Adrenal gland (tissue), 12 donors: Measurements from ENCODE around the gene SLC27A5. TPM values are rescaled to one million over a fixed set of nuclear protein-coding genes. Genes with fewer than 3 reads are reported as not detected.

Experiments used
- DNase-seq, 7 donors: peaks; one replicate each; pipeline ENCODE4 v3.0.0-alpha.2; 2019 to 2020
- H3K27ac ChIP-seq, 5 donors: fragments of 200-600 bp; sonication (generic) in 4 of 5; 1 replicate in 3 of 5; 2 replicates in 2 of 5; pipeline versions ENCODE4 v1.5.1 to v1.8.0; 2016 to 2020; ENCODE audit warnings: mild to moderate bottlenecking in 1 of 5
- H3K27me3 ChIP-seq: fragments of 200-600 bp; 2 replicates; pipeline ENCODE4 v1.8.0; 2021
- H3K36me3 ChIP-seq, 2 donors: fragments of 200-600 bp; replicated peaks in 1 of 2; 1 replicate in 1 of 2; 2 replicates in 1 of 2; pipeline versions ENCODE4 v1.5.1 to v1.8.0; 2018 to 2022
- H3K4me1 ChIP-seq, 2 donors: fragments of 200-600 bp; replicated peaks in 1 of 2; 1 replicate in 1 of 2; 2 replicates in 1 of 2; pipeline versions ENCODE4 v1.5.1 to v1.8.0; 2018 to 2021
- H3K4me3 ChIP-seq, 4 donors: fragments of 200-600 bp; sonication (generic) in 3 of 4; one replicate each; pipeline ENCODE4 v1.5.1; 2016 to 2018
- H3K9me3 ChIP-seq, 3 donors: fragments of 200-600 bp; sonication (generic) in 1 of 3; replicated peaks in 1 of 3; 1 replicate in 2 of 3; 2 replicates in 1 of 3; pipeline versions ENCODE4 v1.5.1 to v1.8.0; 2016 to 2021
- POLR2A ChIP-seq, 2 donors: fragments of 450-650 bp; IDR thresholded peaks; one replicate each; pipeline ENCODE4 v1.6.1; 2017; ENCODE audit warnings: antibody characterized with exemption in 2 of 2, mild to moderate bottlenecking in 2 of 2, moderate library complexity in 1 of 2
- WGBS, 4 donors: extraction: QIAGEN DNeasy Blood & Tissue Kit in 2 of 4; methylation state at CpG; one replicate each; pipeline versions ENCODE4 v1.1.5 to v1.1.7; 2013 to 2017; 5-methylcytosine and 5-hydroxymethylcytosine counted together
- intact Hi-C, 2 donors: fragments of 100-400 bp; cut with DNase I; formaldehyde crosslinking; loops; one replicate each; pipeline versions ENCODE4 v1.14.1 to v1.15.0; 2022 to 2023
- polyA plus RNA-seq, 3 donors: library from polyadenylated mRNA; stranded (reverse); fragments of 200-250 nt in 2 of 3; fragments of 350-450 nt in 1 of 3; fragmentation: Illumina TruSeq in 1 of 3; extraction: RNeasy Lipid Tissue Mini Kit (QIAGEN cat#74804) in 1 of 3; gene quantifications; one replicate each; pipeline ENCODE4 v1.2.3, GENCODE V29; 2013 to 2014
- total RNA-seq, 9 donors: library from RNA; depleted of rRNA in 4 of 9; stranded (reverse); fragments of >200 nt in 4 of 9; fragments of 120-200 nt in 1 of 9; fragmentation: NEBNext Ultra II Directional in 1 of 9; extraction: Animal tissue kit (Norgen Biotek cat#: 25700) in 1 of 9; gene quantifications; one replicate each; pipeline versions ENCODE4 v1.1.0 to v1.2.4, GENCODE V29; 2013 to 2023
- TF ChIP-seq, protein P1 (sequence below), 6 experiments: fragments of 450-650 bp in 4 of 6; fragments of 200-600 bp in 2 of 6; sonication (generic) in 1 of 6; IDR thresholded peaks; 1 replicate in 5 of 6; 2 replicates in 1 of 6; pipeline versions ENCODE4 v1.5.1 to v1.8.0; 2016 to 2021; ENCODE audit warnings: antibody characterized with exemption in 6 of 6, mild to moderate bottlenecking in 2 of 6, moderate library complexity in 1 of 6
- donor health status: healthy with polysubstance abuse.
- donor health status: Bipolar disorder and iron deficiency.
- donor health status: DM: yes; HTN: yes; CAD: no.
- donor health status: DM: no; HTN: no; CAD: no.
- donor health status: DM: no; HTN: no; CAD: no.
- donor health status: DM: yes; HTN: yes; CAD: no.

SLC27A5 gene
- total and polyA plus RNA-seq, 12 donors, result 3.8 to 18.3 (median 9.1) TPM

DNA sequence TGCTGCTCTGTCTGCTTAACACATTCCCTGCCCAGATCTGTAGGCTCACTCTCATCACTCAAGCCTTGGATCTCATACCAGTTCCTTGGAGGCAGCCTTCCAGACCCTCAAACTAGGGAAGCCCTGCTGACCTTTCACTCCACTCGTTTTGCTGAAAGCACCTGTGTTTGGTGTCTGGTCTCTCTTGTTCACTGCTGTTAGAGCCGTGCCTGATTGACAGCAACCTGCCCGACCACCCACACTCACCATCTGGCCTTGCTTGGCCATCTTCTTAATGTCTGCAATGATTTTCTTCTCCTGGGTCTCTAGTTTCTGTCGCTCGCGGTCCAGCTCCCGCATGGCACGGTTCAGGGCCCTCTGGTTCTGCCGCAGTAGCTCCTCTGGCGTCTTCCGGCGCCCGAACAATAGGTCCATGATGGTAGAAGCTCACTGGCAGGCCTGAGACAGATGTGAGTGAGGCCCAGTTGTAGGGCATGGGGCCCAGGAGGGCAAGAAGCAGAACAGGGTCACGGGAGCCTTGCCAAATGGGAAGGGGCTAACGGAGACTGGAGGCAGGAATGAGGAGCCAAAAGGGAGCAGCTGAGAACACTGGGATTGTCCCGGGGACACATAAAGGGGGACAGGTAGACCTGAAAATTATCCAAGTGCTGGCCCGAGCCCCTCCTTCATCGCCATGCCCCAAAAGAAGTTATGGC lies 42.2 kb upstream of the SLC27A5 start:
- 22 to 25% (median 23%) methylated on average over 18 of the region's 18 CpGs for whole genome bisulfite sequencing, 4 donors
- Histone ChIP-seq H3K4me1 (peaks cover 29 to 38% of the 10 kb centered on the region in 2 donors), H3K9me3 (no peaks in the 10 kb centered on the region), H3K27me3 (no peaks in the 10 kb centered on the region), H3K4me3 (peak overlapping the region; percentile 42 to 74 (median 65)), H3K36me3 (peaks cover 0 to 60% of the 10 kb centered on the region in 2 donors), H3K27ac (peak overlapping the region; percentile 83 to 100 (median 96))
- TF ChIP-seq, protein P1, sequence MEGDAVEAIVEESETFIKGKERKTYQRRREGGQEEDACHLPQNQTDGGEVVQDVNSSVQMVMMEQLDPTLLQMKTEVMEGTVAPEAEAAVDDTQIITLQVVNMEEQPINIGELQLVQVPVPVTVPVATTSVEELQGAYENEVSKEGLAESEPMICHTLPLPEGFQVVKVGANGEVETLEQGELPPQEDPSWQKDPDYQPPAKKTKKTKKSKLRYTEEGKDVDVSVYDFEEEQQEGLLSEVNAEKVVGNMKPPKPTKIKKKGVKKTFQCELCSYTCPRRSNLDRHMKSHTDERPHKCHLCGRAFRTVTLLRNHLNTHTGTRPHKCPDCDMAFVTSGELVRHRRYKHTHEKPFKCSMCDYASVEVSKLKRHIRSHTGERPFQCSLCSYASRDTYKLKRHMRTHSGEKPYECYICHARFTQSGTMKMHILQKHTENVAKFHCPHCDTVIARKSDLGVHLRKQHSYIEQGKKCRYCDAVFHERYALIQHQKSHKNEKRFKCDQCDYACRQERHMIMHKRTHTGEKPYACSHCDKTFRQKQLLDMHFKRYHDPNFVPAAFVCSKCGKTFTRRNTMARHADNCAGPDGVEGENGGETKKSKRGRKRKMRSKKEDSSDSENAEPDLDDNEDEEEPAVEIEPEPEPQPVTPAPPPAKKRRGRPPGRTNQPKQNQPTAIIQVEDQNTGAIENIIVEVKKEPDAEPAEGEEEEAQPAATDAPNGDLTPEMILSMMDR (IDR thresholded peaks at IDR 0.05), result no peak
- no peak for TF ChIP-seq POLR2A (IDR thresholded peaks at IDR 0.05)
- intact Hi-C loops, result no loop called here
- DNase-seq, result peak in 4 of 7 donors; percentile 41 to 75 (median 52)

- H3K27me3 ChIP-seq, result no peaks in the 10 kb centered on the region
- H3K27ac ChIP-seq, result no peak overlapping the region
- intact Hi-C loops, result no loop called here
- WGBS, 4 donors, result 85 to 94% (median 91%) methylated on average over 2 of the region's 2 CpGs
- peaks cover 29 to 38% of the 10 kb centered on the region in 2 donors for H3K4me1 ChIP-seq
- no peak overlapping the region for H3K4me3 ChIP-seq
- peaks cover 0 to 73% of the 10 kb centered on the region in 2 donors for H3K36me3 ChIP-seq
- TF ChIP-seq, protein P1 (IDR thresholded peaks at IDR 0.05), result no peak
- no peak for TF ChIP-seq POLR2A (IDR thresholded peaks at IDR 0.05)
- no peak for DNase-seq
- H3K9me3 ChIP-seq, result no peaks in the 10 kb centered on the region
These were observed 40.9 kb upstream of the SLC27A5 start for GRCh38 chr19:58552655-58553054.

DNA sequence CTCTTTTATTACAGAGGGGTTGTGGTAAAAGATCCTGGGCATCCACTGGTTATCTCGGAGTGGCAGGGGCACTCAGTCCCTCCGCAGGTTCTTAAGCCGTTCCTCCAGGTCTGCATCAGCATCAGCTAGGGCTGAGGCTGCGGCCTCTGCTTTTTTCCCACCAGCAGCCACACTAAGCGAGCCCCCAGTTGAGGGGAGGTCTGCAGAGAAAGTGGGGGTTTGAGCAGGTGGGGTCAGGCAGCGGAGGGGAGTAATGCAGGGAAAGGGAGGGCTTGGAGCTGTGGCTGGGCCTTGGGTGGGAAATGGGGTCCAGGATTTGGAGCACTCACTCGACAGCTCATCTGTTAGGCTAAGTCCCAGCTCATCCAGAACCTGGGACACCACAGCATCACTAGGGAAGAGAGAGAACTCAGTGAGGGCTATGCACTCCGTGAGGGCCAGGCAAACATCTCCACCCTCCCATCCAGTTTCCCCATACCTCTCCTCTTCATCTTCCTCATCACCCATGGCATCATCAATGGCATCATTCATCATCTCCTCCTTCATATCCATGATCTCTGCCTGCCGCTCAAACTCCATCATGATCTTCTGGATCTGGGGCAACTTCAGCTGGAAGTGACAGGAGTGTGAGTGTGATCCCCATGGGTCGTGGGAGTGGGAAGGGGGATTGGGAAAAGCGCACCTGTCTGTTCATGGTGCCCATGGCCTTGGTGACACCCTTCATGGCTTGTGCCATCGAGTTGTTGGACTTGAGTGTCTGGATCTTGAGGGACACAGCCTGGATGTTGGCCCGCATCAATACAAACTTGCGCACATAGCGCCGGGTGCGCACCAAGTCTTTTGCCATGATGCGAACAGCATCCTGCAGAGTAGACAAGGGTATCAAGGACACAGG lies 40.0 kb upstream of the SLC27A5 start:
- intact Hi-C loops, result no loop called here
- no peak for TF ChIP-seq POLR2A (IDR thresholded peaks at IDR 0.05)
- TF ChIP-seq, protein P1 (IDR thresholded peaks at IDR 0.05), result no peak
- Histone ChIP-seq H3K27ac (no peak overlapping the region), H3K4me1 (peaks cover 22 to 40% of the 10 kb centered on the region in 2 donors), H3K27me3 (no peaks in the 10 kb centered on the region), H3K4me3 (no peak overlapping the region), H3K36me3 (peaks cover 0 to 79% of the 10 kb centered on the region in 2 donors), H3K9me3 (no peaks in the 10 kb centered on the region)
- DNase-seq, result peak in 2 of 7 donors; percentile 29 to 52
- 92 to 95% (median 95%) methylated on average over 13 to 18 of the region's 18 CpGs for whole genome bisulfite sequencing, 4 donors

DNA sequence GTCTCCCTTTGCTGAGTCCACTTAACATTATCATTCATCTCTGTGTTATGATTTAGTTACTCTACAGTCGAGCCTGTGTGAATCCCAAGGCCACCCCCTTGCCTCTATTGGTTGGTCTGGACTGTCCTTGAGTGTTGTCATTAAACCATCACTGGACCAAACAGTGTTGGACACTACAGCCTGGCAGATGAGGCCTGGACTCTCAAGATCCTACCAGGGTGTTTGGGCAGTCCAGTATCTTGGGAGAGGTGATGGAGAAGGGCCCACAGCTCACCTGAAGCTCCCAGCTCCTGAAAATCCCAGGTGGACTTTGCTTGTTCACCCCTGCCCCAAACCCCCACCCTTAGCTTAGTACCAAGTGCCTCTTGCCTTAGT lies 39.3 kb upstream of the SLC27A5 start:
- no peak overlapping the region for H3K4me3 ChIP-seq
- TF ChIP-seq, protein P1 (IDR thresholded peaks at IDR 0.05), result no peak
- TF ChIP-seq POLR2A (IDR thresholded peaks at IDR 0.05), result no peak
- intact Hi-C loops, result no loop called here
- H3K4me1 ChIP-seq, result peaks cover 26 to 40% of the 10 kb centered on the region in 2 donors
- H3K9me3 ChIP-seq, result no peaks in the 10 kb centered on the region
- WGBS, 4 donors, result 14 to 17% (median 15%) methylated on average over 1 of the region's 1 CpG
- H3K27ac ChIP-seq, result no peak overlapping the region
- peaks cover 0 to 72% of the 10 kb centered on the region in 2 donors for H3K36me3 ChIP-seq
- H3K27me3 ChIP-seq, result no peaks in the 10 kb centered on the region
- DNase-seq, result peak in 1 of 7 donors; percentile 53
